G401 (cell line): ENCODE measurements around the gene NHLRC3. TPM values are rescaled to one million over a fixed set of nuclear protein-coding genes. Genes with fewer than 3 reads are reported as not detected.
A peak's percentile ranks its signal among the peaks of the same experiment; 100 is the strongest.
"Not testable (repeated sequence)": the region's sequence is repeated elsewhere in the genome, so short reads cannot be mapped to it uniquely, and the experiment has no call there.

Experiments
- DNase-seq: peaks from one replicate; pipeline ENCODE4 v3.0.0-alpha.2; 2015; ENCODE audit warnings: low spot score
- in situ Hi-C: cut with HindIII; loops from 2 replicates; pipeline ENCODE4 v1.10.0; 2016; ENCODE audit warnings: low sequenced_read_pairs, mixed read lengths
- total RNA-seq: library from RNA; depleted of rRNA; stranded (reverse); fragments of >200 nt; shearing (Covaris generic); gene quantifications from 2 replicates; pipeline ENCODE4 v1.2.3, GENCODE V29; 2014

Gene NHLRC3
- total RNA-seq, 1 experiment from 2014 or later = 9.9 TPM

DNA sequence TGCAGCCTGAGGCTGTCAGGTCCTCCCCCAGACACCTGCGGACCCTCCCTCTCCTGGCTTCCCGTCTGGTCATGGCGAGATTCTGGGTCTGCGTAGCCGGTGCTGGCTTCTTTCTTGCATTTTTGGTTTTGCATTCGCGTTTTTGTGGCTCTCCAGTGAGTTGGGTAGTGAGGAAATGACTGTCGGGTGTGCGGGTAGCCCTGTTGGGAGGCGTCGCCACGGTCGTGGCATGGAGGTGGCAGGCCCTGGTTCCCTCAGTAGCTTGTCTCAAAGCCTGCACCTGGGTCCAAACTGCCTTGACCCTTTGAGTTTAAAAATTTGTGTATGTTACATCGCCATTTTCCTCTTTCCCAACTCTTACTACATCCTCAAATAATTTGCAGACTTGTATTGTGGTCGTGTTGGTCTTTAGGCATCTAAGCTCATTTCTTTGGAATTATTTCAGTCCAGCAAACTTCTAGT lies 344 bp downstream of the NHLRC3 start:
- in situ Hi-C loops = no loop called here
- peak; percentile 56 for DNase-seq

DNA sequence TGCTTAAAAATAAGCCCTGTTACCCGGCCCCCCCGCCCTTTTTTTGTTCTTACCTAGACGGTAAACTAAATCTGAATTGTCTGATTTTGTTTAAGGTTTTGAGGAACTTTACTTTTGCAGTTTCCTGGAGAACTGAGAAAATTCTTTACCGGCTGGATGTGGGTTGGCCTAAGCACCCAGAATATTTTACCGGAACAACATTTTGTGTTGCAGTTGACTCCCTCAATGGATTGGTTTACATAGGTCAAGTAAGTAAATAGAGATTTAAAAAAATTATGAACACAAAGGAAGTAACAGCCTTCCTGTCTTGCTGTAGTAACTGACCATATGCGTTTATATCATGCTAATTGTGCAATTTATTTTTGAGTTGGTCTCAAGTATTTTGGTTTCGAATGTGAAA lies 785 bp downstream of the NHLRC3 start:
- DNase-seq = no peak
- in situ Hi-C loops = no loop called here

DNA sequence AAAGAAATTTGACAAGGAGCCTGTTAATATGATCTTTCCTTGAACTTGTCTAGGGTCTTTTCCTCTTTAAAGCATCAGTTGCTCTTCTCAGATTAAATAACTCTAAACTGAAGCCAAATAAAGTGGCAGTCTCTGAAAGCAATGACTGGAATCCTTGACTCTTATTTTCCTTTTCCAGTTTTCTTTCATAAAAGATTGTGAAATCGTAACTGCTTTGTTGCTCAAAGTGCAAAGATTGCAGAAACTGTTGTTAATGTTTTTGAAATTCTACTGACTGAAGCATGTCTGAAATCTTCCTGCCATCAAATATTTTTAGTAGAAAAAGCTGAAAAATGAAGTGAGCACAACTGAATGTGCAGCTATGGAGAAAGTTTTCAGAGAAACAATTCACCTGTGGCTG lies 1.9 kb downstream of the NHLRC3 start:
- no peak for DNase-seq
- in situ Hi-C loops = no loop called here

DNA sequence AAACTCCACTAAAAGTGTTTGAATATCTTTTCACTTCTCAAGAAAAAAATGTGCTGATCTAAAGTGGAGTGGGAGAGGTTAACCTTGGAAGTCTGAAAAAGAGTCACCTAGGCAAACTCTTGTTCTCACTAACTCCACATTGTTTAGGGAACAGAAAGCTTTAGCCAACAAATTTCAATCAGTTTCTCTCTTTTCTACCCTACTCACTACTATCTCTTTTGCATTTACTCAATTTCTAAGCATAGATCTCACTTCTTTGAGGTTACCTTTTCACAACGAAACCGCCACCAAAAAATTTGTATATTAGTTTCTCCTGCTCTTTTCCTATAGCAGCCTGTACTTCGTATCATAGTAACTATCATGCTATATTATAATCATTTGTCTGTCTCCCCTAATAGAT lies 6.3 kb downstream of the NHLRC3 start:
- in situ Hi-C loops = no loop called here
- no peak for DNase-seq

DNA sequence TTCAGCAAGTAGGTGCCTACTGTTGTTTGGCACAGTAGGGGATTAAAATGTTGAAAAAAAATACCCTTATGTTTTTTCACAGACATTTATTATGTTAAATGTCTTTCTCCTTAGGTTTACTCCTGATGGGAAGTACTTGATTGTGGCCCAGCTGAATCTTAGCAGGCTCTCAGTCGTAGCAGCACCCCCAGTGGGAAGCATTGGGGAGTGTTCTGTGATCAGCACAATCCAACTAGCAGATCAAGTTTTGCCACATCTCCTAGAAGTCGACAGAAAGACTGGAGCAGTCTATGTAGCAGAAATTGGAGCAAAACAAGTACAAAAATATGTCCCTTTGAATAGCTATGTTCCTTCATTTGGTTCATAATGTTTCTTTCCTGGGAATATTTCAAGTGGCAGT lies 9.3 kb downstream of the NHLRC3 start:
- no peak for DNase-seq
- in situ Hi-C loops = no loop called here

DNA sequence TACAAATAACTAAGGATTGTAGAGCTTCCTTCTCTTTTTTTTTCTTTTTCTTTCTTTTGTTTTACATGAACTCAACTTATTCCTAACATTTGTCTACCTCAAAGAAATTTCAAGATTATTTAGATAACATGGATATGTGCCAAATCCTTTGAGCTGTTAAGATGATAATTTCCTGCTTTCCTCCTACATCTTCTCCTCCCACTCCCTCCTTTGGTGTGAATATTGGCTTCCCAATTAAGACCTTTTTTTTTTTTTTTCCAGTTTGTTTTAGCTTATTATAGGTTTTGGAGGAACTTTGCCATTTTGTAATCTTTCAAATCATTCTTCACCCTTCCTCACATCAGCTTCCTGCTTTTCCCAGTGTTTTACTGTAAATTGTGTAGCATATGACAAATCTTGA lies 10.6 kb downstream of the NHLRC3 start:
- in situ Hi-C loops = no loop called here
- no peak for DNase-seq

DNA sequence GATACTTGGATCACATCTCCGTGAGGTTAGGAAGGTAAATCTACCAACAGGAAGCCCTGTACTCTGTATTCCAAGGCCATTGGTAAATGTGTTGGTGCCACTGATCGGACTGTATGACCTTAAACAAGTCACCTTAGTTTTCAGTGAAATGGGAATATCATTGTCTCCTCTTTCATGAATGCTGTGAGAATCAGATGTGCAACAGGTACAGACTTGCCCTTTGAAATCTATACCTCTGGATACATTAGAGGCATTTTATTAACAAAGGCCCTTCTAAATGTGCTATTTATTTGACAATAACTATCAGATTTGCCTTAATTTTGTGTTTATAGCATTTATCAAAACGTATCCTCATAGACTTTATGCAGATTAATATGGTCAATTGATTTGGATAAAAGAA lies 11.0 kb downstream of the NHLRC3 start:
- in situ Hi-C loops = no loop called here
- no peak for DNase-seq

DNA sequence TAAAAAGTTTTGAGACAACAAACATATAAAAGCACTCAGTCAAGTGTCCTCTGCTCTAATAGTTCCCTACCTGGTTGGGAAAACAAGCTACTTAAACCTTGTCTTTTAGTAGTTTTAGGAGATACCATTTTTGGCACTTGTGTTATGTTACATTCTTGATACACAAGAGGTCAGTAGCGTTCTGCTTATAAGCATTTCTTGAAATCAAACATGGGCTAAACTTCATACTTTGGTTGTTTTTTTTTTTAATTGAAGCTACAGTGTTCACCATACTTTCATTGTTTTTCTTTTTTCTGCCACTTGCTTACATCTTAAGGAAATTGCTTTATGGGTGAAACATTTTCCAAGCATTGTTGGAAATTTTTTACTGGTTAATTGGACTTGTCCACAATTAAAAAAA lies 12.9 kb downstream of the NHLRC3 start:
- peak; percentile 75 for DNase-seq
- in situ Hi-C loops = no loop called here

DNA sequence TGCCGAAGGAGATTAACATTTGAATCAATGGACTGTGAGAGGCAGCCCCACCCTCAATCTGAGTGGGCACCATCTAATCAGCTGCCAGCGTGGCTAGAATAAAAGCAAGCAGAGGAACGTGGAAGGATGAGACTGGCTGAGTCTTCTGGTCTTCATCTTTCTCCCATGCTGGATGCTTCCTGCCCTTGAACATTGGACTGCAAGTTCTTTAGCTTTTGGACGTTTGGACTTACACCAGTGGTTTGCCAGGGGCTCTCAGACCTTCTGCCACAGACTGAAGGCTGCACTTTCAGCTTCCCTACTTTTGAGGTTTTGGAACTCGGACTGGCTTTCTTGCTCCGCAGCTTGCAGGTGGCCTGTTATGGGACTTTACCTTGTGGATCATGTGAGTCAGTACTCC lies 14.7 kb downstream of the NHLRC3 start:
- in situ Hi-C loops = no loop called here

DNA sequence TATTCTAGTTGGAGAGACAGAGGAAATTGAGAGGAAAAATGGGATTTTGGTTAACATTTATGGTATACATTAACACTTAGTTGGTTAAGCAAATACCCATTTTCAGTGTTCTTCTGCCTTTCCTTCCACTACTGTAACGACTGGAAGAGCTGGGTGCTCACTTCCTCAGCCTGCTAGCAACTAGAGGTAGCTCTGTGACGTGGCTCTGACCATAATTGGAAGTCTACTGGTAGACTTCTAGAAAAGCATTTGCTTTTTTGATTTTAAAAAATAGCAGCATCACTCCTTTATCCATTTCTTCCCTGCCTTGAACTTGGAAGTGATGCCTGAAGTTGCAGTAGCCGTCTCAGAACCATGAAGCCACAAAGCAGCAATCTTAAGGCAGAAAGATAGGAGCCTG lies 15.9 kb downstream of the NHLRC3 start:
- in situ Hi-C loops = no loop called here
- no peak for DNase-seq

More for the DNA sequence above, 14.7 kb downstream of the NHLRC3 start:
- no peak for DNase-seq

DNA sequence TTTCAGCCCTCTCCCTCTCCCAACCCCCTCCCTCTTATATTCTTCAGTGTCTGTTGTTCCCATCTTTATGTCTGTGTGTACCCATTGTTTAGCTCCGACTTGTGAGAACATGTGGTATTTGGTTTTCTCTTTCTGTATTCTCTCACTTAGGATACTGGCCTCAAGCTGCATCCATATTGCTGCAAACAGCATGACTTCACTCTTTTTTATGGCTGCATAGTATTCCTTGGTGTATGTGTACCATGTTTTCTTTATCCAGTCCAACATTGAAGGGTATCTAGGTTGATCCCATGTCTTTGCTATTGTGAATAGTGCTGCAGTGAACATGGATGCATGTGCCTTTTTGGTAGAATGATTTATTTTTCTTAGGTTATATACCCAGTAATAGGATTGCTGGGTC lies 17.8 kb downstream of the NHLRC3 start:
- no peak for DNase-seq
- in situ Hi-C loops = no loop called here

DNA sequence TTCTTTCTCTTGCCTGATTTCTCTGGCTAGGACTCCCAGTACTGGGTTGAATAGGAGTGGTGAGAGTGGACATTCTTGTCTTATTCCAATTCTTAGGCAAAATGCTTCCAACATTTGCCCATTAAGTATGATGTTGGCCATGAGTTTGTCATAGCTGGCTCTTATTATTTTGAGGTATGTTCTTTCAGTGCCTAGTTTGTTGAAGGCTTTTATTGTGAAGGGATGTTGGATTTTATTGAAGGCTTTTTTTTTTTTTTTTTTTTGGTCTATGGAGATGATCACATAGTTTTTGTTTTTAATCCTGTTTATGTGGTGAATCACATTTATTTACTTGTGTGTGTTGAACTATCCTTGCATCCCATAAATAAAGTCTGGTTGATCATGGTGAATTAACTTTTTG lies 19.8 kb downstream of the NHLRC3 start:
- in situ Hi-C loops = no loop called here
- no peak for DNase-seq

DNA sequence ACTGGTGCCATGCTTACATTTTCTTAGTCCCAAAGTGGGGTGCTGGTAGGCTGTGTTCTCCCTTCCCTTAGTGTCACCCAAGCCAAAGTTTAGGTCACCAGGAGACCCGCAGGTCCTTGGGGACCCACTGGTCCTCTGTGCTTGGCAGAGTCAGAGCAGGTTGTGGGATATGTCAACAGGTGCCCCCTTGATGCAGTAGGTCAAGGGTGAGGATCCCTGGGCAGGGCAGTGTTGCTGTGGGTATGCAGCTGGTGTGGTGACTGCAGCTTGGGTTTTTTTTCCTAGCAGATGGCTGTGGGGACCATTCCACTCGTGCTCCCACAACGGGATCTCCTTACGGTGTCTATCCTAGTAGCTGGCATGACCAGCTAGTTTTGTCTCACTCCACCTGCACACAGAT lies 23.7 kb downstream of the NHLRC3 start:
- DNase-seq = no peak
- in situ Hi-C loops = no loop called here

DNA sequence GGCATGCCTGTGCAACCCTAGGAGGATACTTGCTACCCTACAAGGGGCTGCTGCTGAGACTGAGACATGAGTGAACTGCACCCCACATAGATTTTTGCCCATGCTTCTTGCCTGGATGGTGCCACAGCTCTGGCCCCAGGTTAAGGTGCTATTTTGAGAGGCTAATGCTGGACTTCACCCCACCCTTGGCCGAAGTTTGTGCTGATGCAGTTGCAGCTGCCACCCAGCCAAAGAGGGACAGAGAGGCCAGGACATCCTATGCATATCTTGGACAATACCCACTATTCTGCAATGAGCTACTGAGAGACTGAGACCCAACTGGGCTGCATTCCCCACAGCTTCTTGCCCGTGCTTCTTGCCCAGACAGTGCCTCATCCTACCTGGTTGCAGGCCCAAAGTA lies 34.6 kb downstream of the NHLRC3 start:
- DNase-seq = no peak
- in situ Hi-C loops = no loop called here

DNA sequence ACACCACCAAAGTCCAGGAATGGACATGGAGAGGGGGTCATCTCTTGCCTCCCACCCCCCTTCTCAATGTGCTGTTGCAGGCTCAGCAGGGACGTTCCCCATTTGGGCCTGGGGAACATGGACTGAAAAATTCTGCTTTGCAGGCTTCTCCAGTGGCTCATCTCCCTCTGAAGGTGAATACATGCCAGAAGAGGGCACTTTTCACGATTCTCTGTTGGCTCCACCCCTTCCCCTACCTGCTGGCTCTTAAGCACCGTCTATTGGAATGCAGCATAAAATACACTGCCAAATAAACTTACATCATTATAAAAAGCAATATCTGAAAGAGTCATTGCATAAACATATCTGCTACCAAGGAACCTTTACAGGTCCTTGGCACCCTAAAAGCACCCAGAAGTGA lies 35.7 kb downstream of the NHLRC3 start:
- in situ Hi-C loops = no loop called here
- DNase-seq = no peak

DNA sequence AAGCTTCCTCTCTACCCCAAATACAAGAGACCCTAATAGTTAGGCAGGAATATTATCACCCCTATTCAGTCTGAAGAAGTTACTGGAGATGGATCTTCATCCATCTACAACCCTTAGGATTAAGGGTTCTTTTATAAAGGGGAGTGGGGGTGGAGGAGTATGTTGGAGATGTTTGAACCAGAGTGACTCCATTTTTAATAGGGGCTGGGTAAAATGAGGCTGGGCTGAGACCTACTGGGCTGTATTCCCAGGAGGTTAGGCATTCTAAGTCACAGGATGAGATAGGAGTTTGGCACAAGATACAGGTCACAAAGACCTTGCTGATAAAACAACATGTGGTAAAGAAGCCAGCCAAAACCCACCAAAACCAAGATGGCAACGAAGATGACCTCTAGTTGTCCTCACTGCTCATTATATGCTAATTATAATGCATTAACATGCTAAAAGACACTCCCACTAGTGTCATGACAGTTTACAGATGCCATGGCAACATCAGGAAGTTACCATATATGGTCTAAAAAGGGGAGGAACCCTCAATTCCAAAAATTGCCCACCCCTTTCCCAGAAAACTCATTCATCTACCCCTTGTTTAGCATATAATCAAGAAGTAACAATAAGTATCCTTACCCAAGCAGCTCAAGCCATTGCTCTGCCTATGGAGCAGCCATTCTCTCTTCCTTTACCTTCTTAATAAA lies 48.1 kb downstream of the NHLRC3 start:
- DNase-seq, in situ Hi-C loops: not testable (repeated sequence)

DNA sequence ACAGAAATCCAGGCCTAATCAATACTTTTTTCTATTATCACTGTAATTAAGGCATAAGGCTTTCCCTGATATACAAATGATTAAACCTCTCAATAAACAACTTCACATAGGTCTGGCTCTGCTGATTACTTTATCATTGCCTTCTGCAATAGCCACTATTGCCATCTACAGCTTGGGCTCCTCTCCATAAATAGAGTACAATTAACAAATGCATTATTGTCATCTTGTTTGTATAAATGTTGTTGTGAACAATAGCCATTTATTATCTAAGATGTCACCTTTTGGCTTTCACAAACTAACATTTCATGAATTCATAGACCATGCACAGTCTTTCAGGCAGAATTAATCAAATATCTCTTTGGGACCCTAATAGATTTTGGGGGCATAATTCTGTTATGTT lies 53.3 kb downstream of the NHLRC3 start:
- in situ Hi-C loops = no loop called here
- DNase-seq = no peak

DNA sequence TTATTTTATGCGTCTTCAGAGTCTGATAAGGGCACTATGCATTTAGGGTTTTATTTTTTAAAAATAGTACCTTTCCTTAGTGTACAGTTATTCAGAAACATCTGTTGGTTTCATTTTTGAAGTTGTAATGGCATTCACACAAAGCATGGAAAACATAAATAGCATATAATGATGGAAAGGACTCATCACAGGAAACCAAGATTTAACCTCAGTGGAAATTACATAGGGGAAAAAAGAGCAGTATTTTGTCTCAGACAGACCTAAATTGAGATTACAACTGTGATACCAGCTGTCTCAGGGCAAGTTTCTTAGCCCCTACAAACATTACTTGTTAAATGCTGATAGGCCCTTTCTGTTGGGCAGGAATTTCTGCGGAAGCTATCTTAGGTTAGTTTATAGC lies 57.2 kb downstream of the NHLRC3 start:
- in situ Hi-C loops = no loop called here
- DNase-seq = no peak

DNA sequence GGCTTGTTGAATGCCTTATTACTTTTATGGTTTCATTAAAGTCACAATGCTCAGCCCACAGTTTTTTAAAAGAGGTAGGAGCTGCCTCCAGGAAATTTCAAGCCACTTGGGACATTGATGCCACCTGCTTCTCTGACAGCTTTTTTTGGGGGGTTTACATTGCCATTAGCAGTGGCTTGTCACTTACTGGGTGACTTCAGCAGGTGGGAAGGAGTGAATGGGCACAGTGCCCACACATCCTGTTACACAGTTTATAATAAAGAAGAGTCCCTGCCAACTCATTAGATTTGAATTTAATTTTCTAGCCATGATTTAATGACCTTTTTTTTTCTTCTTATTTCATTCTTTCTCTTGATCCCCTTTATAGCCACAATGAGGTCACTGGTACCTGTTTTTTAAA lies 61.0 kb downstream of the NHLRC3 start:
- DNase-seq = peak; percentile 60
- in situ Hi-C loops = no loop called here
